Activated CD8-positive, alpha-beta memory T cell treated with anti-CD3 and anti-CD28 coated beads, Interleukin-2, amount 50 U/mL, for 4 hours (primary cell): ENCODE measurements around the gene PCDH12.
A peak's percentile ranks its signal among the peaks of the same experiment; 100 is the strongest.
"Not testable (repeated sequence)": the region's sequence is repeated elsewhere in the genome, so short reads cannot be mapped to it uniquely, and the experiment has no call there.

Experiments
- DNase-seq: peaks from one replicate; pipeline ENCODE4 v3.0.0-alpha.2; 2020

PCDH12 gene

DNA sequence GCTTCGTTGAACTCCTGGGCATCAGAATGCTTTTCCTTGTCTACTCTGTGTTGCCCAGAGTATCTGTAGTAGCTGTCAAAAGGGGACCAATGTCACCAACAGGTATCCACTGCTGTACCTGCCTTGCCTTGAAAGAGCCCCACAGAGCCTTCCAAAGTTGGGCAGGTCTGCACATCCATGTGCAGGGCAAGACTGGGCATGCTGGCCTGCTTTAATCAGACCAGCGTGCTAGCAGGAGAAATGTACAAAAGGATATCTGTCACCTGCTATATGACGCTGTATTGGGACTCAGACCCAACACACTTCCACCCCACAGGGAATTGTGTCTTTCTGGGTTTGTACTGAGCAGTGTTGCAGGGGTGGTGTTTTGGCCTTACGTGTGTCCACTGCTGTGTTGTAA lies 22.5 kb downstream of the PCDH12 start:
- DNase-seq = no peak

DNA sequence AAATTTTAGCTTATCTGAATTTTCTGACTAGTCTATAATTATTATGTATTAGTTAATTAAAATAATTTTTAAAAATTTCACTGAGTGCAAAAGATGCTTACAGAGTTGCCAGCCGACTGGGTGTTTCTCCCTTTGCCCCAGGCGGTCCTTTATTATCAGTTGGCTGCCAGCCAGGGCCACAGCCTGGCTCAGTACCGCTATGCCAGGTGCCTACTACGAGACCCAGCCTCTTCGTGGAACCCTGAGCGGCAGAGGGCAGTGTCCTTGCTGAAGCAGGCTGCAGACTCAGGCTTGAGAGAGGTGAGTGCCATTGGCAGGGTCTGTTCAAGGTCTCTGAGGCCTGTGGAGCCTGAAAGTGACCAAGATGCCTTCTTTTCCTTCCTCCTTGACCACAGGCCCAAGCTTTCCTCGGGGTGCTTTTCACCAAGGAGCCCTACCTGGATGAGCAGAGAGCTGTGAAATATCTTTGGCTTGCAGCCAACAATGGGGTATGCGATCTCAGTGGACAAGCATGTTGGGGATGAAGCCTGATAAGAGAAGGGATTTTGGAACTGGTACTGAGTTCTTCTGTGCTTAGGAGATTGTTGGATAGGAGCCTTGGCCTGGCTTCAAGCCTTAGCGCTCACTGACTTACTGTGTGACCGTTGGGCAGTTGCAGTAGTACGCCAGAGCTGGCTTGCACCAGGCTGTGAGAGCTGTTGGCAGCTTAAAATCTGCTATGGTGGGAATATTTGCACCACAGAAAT lies 23.7 kb downstream of the PCDH12 start:
- no peak for DNase-seq

DNA sequence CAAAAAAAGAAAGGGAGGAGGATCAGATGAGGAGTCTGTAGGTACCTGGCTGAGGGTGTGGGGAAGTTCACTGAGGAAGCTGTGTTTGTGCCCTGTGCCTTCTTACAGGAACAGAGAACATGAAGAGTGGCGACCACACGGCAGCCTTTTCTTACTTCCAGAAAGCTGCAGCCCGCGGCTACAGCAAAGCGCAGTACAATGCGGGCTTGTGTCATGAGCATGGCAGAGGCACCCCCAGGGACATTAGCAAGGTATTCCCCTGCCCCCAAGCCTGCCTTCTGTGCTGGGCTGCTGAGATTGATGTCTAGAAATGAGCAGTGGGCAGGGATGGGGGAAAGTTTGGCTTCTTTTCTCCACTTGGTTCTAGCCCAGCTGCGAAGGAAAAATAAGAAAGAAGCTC lies 24.9 kb downstream of the PCDH12 start:
- DNase-seq = no peak

DNA sequence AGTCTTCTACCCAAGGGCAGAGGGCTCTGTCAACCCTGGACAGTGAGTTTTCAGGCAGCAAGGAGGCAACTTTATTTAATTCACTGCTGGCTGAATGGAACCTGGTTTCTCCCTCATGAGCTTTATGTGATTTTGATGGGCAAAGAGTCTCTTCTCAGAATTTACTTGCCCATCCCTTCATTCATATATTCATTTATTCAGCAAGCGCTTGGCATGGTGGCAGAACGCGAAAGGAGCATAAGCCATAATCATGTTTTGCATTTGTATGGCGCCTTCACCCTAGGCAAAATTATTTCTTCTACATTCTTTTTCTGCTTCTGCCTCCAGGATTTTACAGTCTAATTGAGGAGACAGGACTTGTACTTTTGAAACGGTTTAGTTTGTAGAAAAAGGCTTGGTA lies 26.3 kb downstream of the PCDH12 start:
- no peak for DNase-seq

DNA sequence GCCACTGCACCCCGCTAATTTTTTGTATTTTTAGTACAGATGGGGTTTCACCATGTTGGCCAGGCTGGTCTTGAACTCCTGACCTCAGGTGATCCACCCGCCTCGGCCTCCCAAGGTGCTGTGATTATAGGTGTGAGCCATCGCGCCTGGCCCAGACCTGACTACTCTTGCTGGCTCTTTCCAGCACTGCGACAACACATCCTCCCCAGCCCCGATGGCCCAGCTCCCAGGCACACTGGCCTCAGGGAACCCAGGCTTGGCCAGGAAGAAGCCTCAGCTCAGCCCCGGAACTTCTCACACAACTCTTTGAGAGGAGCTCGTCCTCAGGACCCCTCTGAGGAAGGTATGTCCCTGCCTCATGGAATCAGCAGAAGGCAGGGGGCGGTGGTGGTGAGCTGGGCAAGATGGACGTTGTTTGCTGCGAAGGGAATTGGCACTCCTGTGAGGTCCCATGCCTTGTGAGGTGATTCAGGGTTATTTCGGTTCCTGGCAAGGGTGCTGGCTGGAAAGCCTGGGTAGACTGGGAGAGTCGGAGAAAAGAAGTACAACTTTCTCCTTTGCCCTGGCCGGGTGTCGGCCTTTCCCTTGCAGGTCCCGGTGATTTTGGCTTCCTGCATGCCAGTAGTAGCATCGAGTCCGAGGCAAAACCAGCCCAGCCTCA lies 28.5 kb downstream of the PCDH12 start:
- DNase-seq = no peak

DNA sequence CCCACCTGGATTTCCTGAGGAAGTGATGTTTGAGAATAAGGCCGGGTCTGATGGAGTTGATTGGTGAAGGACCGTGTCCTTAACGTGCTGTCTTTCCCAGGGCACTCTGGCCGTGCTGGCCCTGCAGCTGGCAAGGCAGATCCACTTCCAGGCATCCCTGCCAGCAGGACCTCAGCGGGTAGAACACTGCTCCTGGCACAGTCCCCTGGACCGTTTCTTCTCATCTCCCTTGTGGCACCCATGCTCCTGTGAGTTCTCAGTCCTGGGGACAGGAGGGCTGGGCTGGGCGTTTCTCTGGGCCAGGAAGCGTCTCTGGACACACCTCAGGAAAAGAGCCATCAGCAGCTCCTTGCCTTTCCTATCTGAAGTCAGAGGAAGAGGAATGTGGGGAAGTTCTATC lies 30.0 kb downstream of the PCDH12 start:
- DNase-seq = no peak

DNA sequence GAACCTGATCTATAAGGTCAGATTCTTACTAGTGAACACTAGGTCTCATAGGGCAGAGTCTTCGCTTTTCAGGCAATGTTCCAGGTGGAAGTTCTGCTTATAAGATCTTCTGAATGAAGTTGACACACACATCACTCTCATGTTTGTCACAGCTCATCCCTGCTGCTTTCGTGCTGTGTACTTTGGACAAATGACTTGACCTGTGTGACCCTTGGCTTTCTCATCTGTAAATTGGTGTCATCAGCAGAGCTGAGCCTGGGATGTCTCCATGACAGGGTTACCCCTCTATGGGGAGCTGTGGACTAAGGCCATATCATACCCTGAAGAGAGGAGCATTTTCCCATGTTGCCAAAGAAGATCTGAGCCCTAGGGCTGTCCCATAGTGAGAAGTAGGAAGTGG lies 31.6 kb downstream of the PCDH12 start:
- DNase-seq = no peak

DNA sequence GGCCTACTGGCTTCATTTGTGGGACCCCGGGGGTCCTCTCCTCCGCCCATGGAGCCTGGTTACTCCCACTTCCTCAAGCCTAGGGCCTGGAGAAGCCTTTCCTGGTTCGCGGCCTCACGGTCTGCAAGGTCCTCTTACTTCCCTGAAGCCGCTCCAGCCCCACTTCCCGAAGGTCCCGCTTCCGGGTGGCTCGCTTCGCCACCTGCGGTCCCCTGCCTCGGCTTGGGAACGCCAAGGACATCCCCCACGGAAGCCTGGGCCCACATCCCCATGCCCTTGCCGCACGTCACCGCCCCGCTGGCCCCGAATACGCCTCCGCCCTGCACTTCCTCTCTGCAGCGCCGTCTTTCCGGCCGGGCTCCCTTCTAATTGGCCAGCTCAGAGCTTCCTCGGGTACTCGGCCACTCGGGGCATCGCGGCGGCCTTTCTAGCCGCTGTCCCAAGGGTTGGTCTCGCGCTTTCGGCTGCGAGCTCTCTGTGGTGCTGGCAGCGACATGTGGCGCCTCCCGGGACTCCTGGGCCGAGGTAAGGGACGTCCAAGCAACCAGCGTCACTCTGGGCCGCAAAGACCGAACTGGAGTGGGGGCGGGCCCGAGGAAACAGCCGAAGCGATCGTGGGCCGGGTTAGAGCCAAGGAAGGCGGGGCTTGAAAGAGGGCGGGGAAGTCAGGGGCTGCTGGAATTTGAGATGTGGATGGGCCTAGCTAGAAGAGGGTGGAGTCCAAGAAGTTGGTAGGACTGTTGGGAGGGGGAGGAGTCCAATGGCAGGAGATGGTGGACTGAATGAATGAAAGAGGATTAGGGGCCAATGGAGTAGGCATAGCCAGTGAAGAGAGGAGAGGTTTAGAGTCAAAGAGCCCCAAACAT lies 34.3 kb downstream of the PCDH12 start, which contains the start of gene DELE1:
TSS of gene DELE1 (plus strand) at position 424 of the 866 bp plus-strand sequence. CDS start at position 495, 71 bp downstream.
- peak; percentile 88 for DNase-seq

DNA sequence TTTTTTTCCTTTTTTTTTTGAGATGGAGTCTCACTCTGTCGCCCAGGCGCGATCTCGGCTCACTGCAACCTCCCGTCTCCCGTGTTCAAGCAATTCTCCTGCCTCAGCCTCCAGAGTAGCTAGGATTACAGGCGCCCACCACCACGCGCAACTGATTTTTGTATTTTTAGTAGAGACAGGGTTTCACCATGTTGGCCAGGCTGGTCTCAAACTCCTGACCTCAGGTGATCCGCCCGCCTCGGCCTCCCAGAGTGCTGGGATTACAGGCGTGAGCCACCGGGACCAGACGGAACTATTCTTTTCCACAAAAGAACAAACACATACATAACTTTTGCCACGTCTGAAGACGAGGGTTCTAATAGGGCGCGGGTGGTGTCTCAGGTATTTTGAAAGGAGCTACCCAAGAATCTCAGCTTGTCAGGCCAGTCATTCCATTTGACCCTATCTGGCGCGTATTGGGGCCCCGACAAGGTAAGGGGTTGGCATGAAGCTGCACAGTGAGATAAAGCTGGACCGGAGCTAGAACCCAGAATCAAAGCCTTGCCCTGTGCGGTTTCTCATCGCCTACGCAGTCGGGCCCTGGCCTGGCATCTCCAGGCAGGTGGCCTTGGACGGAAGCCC lies 35.1 kb downstream of the PCDH12 start:
- DNase-seq = not testable (repeated sequence)

DNA sequence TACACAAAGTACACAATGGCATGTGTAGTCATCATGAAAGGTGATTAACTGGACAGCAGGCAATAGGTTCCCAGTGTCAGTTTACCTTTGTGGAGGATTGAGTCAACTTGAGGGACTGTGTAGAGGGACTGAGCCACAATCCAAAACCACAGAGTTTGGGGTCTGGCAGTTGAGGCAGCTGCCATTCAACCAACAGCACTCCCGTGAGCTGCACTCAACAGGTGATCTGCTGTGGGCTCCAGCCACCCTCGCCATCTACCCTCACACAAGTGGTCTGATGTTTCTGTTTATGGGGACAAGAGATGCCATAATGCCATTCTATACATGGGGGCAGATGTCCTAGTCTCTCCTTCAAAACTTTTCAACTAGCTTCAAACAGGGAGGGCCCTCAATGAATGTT lies 37.2 kb downstream of the PCDH12 start:
- DNase-seq = no peak

DNA sequence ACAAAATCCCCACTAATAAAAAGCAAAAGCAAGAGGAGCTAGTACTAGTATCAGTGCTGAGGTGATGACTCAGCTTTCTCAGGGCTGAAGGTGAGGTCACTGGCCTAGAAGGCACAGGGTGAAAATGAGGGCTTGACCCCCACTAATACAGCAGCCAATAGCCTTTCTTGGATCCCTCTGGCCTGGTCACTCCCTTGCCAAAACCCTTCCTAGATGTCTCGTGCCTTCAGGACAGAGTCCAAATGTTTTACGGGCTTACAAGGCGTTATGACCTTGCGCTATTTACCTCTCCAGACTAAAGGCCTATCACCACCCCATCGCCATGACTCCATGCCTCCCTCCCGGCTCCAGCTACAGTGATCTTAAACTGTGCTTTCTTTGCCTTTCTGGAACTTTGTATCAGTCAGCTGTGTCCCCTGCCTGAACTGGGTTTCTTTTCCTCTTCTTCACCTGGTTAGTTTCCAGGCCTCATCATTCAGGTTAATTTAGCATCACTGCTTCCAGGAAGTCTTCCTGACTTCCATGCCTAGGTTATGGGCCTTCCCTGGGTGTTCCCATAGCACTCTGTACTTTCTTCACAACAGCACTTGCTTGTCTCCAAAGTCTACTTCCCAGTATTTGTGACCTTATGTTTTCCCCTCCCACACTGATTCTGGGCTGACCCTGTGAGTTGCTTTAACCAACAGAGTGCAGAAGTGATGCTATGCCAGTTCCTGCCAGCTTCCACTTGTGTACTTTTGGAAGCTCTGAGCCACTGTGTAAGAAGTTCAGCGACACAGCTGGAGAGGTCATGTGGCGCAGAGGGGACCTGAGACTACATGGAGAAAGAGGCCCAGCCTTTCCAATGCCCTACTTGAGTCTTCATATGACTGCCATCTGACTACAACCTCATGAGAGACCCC lies 38.5 kb downstream of the PCDH12 start:
- DNase-seq = no peak

DNA sequence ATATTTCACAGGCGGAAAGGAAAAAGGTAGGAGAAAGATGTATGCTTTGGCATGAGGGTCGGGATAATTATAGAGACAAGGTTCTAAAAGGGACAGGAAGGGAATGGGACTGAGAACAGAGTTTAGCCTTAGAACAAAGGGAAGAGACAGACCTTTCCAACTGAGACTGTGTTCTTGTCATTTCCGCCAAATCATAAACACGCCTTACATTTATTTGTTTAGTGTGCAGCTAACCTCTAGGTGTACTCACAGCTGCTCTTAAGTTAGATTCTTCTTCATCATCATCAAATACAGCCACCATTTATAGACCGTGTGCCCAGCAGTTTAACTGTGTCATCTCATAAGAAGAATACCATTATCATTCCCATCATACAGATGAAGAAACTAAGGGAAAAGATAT lies 40.2 kb downstream of the PCDH12 start:
- DNase-seq = no peak

DNA sequence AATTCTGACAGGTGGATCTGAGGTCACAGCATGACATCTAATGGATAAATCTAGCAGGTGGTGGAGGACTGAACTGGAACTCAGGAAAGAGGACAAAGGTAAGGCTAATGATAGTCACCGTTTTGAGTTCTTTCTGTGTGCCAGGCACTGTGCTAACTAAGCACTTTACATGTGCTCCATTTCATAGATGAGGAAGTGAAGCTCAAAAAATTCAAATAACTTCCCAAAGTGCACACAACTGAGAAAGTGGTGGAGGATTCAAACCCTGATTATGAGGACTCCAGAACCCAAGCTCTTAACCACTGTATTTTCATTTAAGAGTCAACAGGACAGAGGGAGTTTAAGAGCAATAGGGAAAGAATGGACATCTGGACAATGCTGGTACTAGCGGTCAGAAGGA lies 41.5 kb downstream of the PCDH12 start:
- DNase-seq = no peak

DNA sequence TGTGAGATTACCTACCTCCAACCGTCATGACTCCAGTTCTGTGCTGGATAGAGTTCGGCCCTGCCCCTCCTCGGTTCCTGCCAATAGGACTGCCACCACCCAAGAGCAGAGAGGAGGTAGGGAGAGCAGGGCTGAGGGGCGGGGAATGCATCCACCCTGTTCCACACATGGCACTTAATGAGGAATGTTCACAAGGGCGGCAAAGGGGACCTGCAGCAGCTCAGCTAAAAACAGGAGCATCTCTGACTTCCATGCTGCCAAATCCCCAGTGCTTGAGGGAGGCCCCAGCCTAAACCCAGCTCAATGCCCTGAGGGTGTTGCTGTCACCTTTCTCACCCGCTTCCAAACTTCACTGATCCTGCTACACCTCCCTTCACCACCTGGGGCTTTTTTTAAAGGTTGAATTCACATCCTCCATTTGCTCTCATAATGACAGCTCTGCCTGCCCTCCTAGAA lies 42.1 kb downstream of the PCDH12 start:
- DNase-seq = no peak

DNA sequence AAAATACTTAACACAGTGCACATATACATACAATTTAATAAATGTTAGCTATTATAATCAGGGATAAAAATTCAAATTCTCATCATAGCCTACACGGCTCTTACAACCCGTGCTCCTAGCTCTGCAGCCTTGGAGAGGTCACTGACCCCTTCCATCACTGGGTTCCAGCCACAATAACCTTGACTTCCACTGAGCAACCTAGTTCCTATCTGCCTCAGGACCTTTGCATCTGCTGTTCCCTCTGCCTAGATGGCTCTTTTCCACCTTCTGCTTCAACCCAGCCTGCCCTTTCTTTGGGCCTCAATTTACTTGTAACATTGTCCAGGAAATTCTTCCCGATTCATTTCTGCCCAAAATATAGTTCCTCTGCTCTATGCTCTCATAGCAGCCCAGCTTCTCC lies 43.2 kb downstream of the PCDH12 start:
- no peak for DNase-seq

DNA sequence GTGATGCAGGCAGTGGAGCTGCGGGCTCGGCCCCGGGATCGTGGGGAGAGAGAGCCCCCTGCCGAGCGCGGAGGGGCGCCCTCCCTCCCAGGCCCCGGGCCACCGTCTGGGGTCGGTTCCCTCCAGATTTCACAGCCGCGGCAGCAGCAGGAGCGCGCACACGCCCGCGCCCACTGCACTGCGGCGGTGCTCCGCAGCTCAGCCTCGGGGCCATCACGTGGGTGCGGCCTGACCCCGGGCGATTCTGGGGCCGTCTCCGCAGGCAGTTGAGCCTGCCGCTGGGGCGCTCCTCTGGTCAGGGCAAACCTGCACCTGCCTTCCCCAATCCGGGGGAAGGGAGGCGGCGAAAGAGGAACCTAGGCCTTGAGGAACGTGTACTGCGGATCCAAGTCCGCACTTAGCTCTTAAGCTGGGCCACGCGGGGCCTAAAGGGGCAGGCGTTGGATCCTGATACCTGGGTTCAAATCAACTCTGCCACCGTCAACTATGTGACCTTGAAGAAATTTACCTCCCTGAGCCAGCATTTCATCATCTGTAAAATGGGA lies 43.7 kb downstream of the PCDH12 start:
- peak; percentile 31 for DNase-seq

DNA sequence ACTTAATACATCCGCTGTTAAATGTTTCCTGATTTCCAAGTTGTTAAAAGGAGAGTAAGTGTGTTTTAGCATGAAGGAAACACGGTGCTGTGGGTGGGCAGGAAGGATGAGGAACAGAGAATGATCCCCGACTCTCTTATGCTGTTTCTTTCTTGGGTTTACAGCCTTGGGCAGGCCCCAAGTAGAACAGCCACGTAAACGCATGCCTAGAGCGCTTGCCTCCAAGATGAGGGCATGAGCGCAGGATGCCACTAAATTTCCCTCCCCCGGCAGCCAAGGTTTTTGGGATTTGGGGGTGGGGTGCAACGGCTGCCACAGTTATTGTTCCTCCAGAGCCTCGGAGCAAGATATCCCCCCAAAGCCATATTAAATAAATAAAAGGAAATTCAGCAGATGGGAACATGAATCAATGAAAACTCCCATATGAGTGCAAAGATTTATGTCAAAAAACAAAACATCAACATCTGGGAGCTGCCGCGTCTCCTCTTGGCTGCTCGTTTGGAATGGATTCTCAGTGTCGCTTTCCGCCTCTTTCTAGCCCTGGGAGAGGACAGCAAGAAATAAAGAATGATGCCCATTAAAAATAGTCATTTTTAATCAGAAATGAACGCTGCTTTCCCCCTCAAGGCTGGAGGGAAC lies 44.3 kb downstream of the PCDH12 start:
- DNase-seq = no peak

DNA sequence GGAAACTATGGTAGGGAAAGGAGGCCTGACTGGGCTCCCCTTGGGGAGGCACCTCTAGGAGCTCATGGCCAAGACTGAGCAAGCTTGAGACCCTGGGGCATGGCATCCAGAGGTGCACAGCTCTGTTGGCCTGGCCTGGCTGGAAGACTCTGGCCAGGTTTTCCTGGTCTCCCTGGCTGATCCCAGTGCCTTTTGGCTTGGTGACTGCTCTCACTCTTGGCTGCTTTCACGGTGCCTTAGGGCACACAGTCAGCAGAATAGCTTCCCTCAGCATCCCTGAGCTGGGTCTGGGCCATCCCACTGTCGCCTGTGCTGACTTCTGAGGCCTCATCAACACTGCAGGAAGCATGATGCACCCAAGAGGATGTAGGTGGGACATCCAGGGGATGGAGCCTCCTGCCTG lies 47.7 kb downstream of the PCDH12 start:
- DNase-seq = no peak

DNA sequence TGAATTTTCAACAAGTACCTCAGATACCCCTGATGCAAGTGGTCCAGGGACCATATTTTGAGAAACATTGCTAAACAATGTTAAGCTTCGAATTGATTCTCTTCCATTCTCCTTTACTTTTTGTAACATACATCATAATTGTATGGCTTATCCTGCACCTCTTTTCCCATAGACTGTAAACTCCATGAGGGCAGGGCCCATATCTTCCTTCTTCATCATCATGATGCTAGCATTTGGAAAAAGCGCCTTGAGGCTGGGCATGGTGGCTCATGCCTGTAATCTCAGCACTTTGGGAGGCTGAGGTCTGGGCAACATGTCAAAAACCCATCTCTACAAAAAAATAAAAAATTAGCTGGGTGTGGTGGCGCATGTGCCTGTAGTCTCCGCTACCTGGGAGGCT lies 48.8 kb downstream of the PCDH12 start:
- no peak for DNase-seq

DNA sequence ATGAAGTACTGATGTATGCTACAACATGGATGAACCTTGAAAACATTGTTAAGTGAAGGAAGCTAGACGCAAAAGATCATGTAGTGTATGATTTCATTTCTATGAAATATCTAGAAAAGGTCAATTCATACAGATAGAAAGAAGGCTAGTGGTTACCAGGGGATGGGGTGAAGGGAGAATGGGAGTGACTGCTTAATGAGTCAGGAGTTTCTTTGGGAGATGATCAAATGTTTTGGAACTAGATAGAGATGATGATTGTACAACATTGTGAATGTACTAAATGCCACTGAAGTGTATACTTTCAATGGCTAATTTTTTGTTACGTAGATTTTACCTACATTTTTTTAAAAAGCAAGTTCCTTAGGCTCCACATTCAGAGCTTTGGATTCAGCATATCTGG lies 49.2 kb downstream of the PCDH12 start:
- DNase-seq = no peak

DNA sequence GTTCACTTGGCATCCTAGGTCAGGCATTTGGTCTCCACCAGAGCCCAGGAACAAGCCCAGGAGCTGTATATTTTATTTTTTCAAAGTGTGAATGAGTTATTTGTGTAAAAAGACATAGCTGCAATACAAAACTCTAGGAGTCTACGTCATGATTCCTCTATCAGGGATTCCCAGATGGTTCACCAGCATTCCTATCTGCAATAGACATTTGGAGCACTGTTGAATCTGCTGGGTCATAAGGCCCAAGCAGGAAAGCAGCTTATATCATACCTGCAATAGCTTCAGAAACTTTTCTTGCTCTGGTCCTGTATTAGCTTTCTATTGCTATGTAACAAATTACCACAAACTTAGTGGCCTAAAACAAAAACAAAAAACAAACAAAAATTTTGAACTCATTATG lies 51.0 kb downstream of the PCDH12 start:
- no peak for DNase-seq
